Fibroblast of lung (primary cell): ENCODE results near the gene NCAM2.
A peak's percentile ranks its signal among the peaks of the same experiment; 100 is the strongest.

Experiments
- CTCF ChIP-seq, 2 donors: IDR thresholded peaks in 1 of 2; conservative IDR thresholded peaks in 1 of 2; 1 replicate in 1 of 2; 2 replicates in 1 of 2; pipeline ENCODE4 v1.5.1; 2011 to 2012; ENCODE audit warnings: low read length in 2 of 2, control low read depth in 1 of 2, inconsistent platforms in 1 of 2, low read depth in 1 of 2, mild to moderate bottlenecking in 1 of 2
- EZH2 ChIP-seq: IDR thresholded peaks from 2 replicates; pipeline ENCODE4 v1.5.1; 2012; ENCODE audit warnings: low read length, control low read depth, mild to moderate bottlenecking; ENCODE audit errors: missing control alignments

- TF ChIP-seq EZH2 = no peak
- TF ChIP-seq CTCF (conservative IDR thresholded peaks at IDR 0.05 in 1 of 2, IDR thresholded peaks at IDR 0.05 in 1 of 2; ENCODE audit: low read depth in 1 of 2, low read length in 2 of 2) = peak in 1 of 2 donors; percentile 35
Observed at GRCh38 chr21:21101911-21102310, 103.7 kb downstream of the NCAM2 start.
